GDM1 (cell line): ENCODE data around the gene FARS2.

Experiments
- DNase-seq: peaks from one replicate; lab custom pipeline; 2025; lab: John Stamatoyannopoulos, UW

FARS2 gene

DNA sequence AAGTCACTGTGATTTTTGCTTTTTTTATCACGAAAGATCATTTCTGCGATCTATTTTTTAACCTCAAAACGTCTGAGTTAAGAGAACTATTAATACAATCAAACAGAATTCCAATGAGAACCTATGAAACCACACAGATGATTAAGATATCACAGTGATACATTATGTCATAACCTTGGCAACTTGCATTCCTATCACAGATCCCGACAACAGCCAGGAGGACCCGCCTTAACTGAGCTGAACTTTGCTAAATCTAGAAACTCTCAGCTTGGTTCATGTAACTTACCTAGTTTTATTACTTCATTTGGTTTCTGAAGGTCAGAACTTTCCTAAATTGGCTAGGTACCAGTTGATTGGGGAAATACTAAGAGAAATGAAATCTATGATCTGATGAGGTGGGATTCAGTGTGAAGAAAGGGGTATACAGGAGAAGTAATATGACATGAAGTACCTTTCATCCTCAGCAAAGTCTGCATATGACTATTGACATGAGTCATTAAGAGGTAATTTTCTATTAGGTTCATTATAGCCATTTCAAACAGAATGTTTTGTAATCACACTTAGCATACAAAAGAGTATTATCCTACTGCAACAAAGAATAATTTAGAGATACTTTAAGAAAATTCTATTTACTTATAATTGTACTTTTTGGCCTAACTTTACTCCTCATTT, 11.7 kb upstream of the FARS2 start:
- DNase-seq, result no peak

DNA sequence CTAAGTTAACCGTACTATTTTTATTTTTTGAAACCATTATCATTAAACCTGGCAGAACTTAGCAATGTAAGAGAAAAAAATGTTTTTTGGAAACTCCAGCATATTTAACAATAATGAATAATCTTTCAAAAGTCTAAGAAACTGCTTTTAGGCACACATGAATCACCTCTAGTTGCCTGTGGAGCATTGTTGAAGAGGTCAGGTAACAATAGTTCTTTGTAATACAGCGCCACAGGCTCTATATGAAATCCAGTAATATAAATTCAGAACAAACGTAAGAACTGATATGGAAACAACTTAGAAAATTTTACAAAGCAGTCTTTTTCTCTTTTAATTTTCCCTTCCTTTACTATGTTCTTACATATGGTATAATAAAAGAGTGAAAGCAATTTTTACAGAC, 10.9 kb upstream of the FARS2 start:
- DNase-seq, result no peak

GRCh38 chr6:5250911-5251310, 10.4 kb upstream of the FARS2 start:
- DNase-seq, result no peak

DNA sequence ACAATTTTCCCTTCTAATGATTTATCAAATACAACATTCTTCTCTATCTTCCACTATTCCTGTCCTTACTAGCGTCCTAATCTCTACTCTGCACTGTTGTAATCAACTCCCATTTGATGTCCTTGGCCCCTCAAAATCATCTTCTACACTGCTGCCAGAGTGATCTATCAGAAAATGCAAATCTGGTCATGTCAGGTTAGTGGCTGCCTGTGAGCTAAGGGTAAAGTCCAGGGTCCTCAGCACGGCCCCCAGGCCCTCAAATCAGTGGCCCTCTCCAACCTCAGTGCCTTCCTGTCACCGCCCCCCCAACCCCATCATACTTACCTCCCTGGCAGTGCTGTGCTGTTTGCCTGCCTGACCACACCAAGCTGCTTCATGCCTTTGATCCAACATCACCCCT, 4.4 kb upstream of the FARS2 start:
- no peak for DNase-seq

DNA sequence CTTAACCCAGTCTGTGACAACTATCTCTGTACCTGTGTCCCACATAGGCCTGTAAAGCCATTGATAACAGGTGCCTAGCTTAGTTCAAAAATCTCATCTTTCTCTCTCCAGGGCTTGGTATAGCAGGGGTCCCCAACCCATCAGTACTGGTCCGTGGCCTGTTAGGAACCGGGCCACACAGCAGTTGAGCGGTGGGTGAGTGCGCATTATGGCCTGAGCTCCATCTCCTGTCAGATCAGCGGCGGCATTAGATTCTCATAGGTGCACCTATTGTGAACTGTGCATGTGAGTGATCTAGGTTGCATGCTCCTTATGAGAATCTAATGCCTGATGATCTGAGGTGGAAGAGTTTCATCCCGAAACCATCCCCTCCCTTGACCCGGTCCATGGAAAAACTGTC, 3.9 kb upstream of the FARS2 start:
- DNase-seq, result no peak

DNA sequence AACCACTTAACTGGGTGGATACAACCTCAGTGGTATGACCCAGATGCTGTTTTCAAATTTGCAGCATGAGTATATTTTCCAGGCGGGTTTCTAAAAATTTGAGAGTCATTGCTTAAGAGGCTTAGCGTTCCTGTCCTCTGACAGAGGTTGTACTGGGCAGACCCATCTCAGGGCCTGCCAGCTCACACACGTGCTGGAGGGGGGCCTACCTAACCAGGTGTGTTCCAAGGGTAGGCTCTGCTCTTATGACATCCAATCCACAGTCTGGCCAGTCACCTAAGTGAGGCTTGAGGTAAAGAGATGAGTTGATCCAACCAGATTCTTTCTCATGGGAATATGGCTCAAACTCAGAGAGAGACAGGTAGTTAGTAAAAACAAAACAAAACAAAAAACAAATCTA, 1.9 kb upstream of the FARS2 start:
- no peak for DNase-seq

DNA sequence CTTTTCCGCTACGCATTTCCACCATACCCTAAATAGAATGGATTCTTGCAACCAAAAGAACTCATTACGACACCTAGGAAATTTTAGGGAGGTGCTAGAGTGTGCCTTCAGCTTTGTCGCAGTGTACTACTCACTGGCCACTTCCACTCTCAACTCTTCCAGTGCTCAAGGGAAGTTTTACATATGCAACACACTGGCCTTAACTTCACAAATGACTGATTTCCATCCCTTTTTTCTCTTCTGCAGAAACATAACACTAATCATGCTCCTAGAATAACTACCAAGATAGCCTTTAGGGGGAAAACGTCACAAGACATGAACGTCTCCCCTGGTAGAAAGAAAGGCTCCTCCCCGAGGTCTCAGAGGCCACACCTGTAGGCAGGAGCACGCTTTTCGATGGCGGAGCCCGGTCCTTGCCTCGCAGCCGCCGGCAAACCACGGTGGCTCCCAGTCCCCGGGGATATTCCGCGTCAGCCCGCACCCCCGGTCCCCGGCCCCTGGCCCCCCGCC, 1.1 kb upstream of the FARS2 start:
- no peak for DNase-seq

GRCh38 chr6:5261545-5262109, 314 bp downstream of the FARS2 start:
- no peak for DNase-seq

- no peak for DNase-seq
Measured at GRCh38 chr6:5266423-5266822, 5.1 kb downstream of the FARS2 start.

DNA sequence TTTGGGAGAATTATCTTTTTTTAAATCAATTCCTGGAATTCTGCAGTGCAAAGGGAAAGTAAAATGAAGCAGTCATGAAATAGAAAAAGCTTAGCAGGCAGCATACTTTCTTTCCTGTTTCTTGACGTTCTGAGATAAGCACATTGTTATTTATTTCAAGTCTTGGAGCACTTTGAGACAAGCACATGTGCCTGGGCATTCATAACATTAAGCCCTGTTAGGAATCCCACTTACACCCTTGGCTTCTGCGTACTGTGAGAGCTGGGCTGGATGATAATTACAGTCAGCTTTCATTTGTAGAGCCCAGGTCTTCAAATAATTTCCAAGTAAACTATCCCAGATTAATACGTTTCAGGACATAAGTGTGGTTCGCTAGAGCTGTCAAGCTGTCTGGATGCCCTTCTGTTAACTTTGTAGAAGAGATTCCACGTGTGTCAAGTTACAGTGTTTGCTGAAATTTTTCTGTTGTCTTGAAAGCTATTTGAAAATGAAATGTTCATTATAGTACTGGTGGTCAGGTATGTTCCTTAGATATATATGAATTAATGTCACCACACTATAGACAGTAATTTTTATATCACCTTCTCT, 8.9 kb downstream of the FARS2 start:
- DNase-seq, result no peak

DNA sequence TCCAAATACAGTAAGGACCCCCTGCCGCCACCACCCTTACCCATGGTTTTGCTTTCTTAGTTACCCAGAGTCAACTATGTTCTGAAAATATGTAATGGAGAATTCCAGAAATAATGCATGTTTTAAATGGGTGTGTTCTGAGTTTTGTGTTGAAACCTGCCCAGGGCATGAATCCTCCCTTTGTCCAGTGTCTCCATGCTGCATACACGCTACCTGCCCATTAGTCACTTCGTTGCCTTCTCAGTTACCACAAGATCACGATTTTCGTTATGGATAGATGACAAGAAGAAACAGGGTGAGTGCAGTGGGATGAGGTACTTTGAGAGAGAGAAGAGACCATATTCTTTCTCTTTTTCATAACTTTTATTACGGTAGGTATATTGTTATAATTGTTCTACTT, 10.6 kb downstream of the FARS2 start:
- DNase-seq, result no peak

DNA sequence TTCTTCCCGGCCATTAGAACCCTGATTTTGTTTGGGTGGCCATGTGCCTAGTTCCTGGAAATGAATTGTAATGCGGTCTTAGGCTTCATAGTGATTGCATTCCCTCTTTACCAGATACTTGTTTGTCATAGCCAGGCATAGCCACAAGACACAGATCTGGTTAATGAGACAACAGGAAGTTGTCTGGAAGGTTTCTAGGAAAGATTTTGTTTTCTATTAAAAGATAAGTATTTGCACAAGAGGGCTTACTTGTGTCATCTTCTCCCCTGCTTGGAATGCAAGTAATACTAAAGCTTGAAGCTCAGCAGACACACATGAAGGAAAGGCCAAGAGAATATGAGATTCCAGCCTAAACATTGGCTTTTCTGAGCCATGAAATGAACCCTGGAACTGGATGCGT, 12.9 kb downstream of the FARS2 start:
- DNase-seq, result no peak

DNA sequence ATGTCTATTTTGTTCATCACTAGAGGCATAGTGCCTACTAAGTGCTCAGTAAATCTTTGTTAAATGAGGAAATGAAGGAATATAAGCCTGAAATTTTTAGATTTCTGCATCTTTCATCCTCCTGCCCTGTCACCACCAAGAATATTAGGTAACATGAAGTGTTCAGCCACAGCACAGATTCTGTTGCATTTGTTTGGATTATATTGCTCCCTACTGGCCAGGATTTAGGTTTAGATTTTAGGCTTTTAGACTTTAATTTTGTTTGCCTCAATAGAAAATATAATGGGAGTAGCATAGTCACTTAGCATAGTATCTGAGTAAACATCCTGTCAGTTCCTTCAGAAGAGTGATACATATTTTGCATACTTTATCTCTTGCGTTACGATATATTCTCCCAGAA, 14.2 kb downstream of the FARS2 start:
- no peak for DNase-seq

DNA sequence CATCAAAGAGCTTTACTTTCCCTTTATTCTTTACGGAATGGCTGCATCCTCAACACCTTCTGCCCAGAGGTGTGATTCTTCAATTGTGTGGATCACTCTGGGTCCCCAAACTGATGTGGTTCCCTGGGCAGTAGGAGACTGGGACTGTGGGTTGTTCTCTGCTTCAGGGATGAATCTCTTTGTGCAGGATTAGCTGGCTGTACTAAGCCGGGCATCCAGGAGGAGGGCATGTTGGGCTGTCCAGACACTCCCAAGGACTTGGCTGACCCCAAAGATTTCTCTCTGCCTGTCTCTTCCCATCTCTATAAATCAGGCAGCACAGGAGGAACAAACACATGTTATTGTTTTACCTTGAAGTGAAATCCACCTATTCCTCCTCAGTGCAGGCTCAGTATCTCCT, 15.3 kb downstream of the FARS2 start:
- DNase-seq, result no peak

DNA sequence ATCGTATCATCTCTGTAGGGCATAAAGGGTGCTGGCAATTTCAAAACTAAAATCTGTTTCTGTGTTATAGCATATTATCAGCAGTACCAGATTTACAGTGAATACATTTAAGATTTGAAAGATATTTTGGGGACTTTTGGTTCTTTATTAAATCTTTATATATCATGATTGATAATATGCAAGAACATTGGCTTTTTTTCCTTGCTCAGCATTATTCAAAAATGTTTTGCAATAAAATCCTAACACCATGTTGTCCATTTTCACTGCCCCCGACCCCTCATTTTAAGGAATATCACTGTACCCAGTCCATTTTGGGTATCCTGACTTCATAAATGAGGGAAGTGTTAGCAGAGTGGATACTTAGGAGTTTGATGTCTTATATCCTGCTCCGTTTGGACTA, 16.3 kb downstream of the FARS2 start:
- no peak for DNase-seq

DNA sequence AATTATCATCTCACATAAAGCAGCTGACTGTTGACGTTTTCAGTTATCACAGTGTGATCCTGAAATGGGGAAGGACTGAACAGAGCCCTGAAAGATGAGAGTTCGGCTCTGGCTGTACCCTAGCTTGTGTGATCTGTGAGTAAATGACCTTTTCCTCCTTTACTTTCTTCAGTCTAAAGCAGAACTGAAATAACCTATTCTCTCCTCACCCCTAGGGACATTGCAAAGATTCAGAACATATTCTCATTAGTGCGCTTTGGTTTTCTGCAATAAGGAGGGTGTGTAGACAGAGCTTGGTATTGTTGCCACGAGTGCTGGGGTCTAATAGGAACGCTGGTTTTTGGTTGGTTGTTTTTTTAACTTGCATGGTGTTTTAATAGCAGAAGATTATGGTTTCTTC, 16.7 kb downstream of the FARS2 start:
- no peak for DNase-seq

GRCh38 chr6:5278565-5279120, 17.3 kb downstream of the FARS2 start:
- DNase-seq, result no peak

DNA sequence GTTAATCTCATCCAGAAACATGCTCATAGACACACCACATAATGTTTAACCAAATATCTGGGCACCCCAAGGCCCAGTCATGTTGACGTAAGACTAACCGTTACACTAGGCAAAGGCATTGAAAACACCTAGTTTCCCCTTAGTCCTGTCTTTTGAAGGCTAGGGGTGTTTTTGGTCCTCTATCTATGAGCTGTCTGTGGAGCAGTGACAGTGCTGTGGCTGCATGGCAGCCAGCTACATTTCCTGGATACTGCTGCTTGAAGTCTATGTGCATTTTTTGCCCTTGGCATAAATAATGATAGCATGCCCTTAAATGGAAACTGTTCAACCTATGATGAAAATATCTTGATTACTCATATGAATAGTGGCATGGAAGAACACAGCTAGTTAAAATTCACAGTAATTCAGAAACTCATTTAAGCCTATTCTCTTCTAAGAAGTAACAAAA, 18.6 kb downstream of the FARS2 start:
- no peak for DNase-seq

- DNase-seq, result no peak
Measured at GRCh38 chr6:5280920-5281319, 19.6 kb downstream of the FARS2 start.

DNA sequence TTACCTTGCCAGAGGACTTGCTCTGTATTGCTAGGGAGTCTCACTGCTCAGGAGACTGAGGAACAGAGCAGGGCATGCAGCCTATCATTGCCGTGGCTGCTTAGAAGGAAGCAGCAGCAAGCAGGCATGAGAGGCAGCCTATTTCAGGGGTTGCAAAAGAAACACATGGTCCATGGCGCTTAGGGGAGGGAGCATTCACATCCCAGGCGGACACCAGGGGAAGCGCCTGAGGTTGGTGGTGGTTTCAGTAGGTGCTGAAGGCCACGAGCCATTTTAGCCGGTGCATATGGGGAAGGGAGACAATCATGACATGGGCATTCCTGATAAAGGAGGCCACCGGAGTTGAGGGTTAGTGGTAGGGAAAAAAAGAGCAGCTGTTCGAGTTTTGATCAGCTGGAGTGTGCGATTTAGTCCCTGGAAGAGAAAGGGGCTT, 20.9 kb downstream of the FARS2 start:
- DNase-seq, result no peak

- no peak for DNase-seq
Measured at GRCh38 chr6:5285081-5285480, 23.8 kb downstream of the FARS2 start.

GRCh38 chr6:5285526-5285925, 24.2 kb downstream of the FARS2 start:
- no peak for DNase-seq

DNA sequence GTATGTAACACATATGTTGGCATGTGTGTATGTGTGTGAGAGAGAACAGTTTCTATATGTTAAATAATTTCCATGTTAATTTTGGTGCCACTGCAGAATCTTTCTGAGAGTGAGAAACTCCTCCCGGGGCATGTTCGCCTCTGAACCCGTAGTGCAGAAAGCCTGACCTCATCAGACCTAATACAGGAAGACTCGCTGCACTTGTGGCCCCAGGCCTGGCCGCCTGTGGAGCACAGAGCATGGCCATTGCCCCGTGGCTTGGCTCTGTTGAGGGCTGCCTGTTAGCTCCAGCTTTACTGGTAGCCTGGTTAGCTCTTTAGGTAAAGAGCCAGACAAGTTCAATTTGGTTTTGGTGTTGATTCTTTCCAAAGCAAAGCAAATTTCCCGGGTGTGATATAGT, 25.5 kb downstream of the FARS2 start:
- DNase-seq, result no peak
